ENCODE measurements around the gene MAB21L2. TPM values are rescaled to one million over a fixed set of nuclear protein-coding genes. Genes with fewer than 3 reads are reported as not detected.
"Not testable (repeated sequence)": the region's sequence is repeated elsewhere in the genome, so short reads cannot be mapped to it uniquely, and the experiment has no call there.

MAB21L2 gene
- total RNA-seq, result 0.10 TPM

GRCh38 chr4:150582146-150582872 lies at the start of gene MAB21L2:
MAB21L2 (plus strand) TSS chr4:150582151; CDS start chr4:150583030, 879 bp downstream.
- DNase-seq, result no peak

- DNase-seq, result no peak
Observed at GRCh38 chr4:150533673-150534072, 48.3 kb upstream of the MAB21L2 start.

GRCh38 chr4:150534818-150535217 lies 47.1 kb upstream of the MAB21L2 start:
- DNase-seq, result no peak

GRCh38 chr4:150537911-150538310 lies 44.0 kb upstream of the MAB21L2 start:
- not testable (repeated sequence) for DNase-seq

- DNase-seq, result no peak
Observed at GRCh38 chr4:150540536-150540935, 41.4 kb upstream of the MAB21L2 start.

GRCh38 chr4:150540959-150541360 lies 41.0 kb upstream of the MAB21L2 start:
- no peak for DNase-seq

GRCh38 chr4:150541681-150542080 lies 40.3 kb upstream of the MAB21L2 start:
- DNase-seq, result no peak

- DNase-seq, result no peak
Observed at GRCh38 chr4:150543042-150543441, 38.9 kb upstream of the MAB21L2 start.

- DNase-seq, result no peak
Observed at GRCh38 chr4:150546286-150546685, 35.7 kb upstream of the MAB21L2 start.

GRCh38 chr4:150547154-150547838 lies 34.7 kb upstream of the MAB21L2 start:
- no peak for DNase-seq

GRCh38 chr4:150557811-150558210 lies 24.1 kb upstream of the MAB21L2 start:
- not testable (repeated sequence) for DNase-seq

GRCh38 chr4:150561143-150561737 lies 20.7 kb upstream of the MAB21L2 start:
- DNase-seq, result no peak

GRCh38 chr4:150562250-150562649 lies 19.7 kb upstream of the MAB21L2 start:
- no peak for DNase-seq

GRCh38 chr4:150562751-150563150 lies 19.2 kb upstream of the MAB21L2 start:
- DNase-seq, result no peak

- not testable (repeated sequence) for DNase-seq
Observed at GRCh38 chr4:150564967-150565366, 17.0 kb upstream of the MAB21L2 start.

- no peak for DNase-seq
Observed at GRCh38 chr4:150567070-150567469, 14.9 kb upstream of the MAB21L2 start.

- DNase-seq, result no peak
Observed at GRCh38 chr4:150569384-150569987, 12.5 kb upstream of the MAB21L2 start.

- no peak for DNase-seq
Observed at GRCh38 chr4:150569998-150570535, 11.9 kb upstream of the MAB21L2 start.

- DNase-seq, result no peak
Observed at GRCh38 chr4:150570862-150571261, 11.1 kb upstream of the MAB21L2 start.

GRCh38 chr4:150572704-150573504 lies 9.0 kb upstream of the MAB21L2 start:
- DNase-seq, result no peak

GRCh38 chr4:150573534-150573933 lies 8.4 kb upstream of the MAB21L2 start:
- no peak for DNase-seq

GRCh38 chr4:150574678-150575077 lies 7.3 kb upstream of the MAB21L2 start:
- no peak for DNase-seq
